SK-N-SH treated with all-trans-retinoic acid at 6 μM for 48 hours (cell line): ENCODE results near the gene NBEA.

ENCODE experiments used
- ATAC-seq: fragments of 200-7000 bp; cut with Tn5 transposase; 3 replicates; pipeline ENCODE4 v1.9.1; 2020; ENCODE audit warnings: mild to moderate bottlenecking, moderate library complexity
- ARNTL ChIP-seq: fragments of 450-650 bp; formaldehyde crosslinking; IDR thresholded peaks from 2 replicates; pipeline ENCODE4 v1.5.0; 2020; ENCODE audit warnings: low read depth, mild to moderate bottlenecking, moderate library complexity, borderline replicate concordance
- BACH2 ChIP-seq: fragments of 250-450 bp; sonication (Bioruptor Pico); IDR thresholded peaks from 2 replicates; pipeline ENCODE4 v1.9.0; 2021; ENCODE audit warnings: mild to moderate bottlenecking, borderline replicate concordance
- CREB5 ChIP-seq: fragments of 250-450 bp; sonication (Bioruptor Pico); IDR thresholded peaks from 2 replicates; pipeline ENCODE4 v1.5.1; 2020; ENCODE audit warnings: low read depth, mild to moderate bottlenecking, moderate library complexity
- CSDC2 ChIP-seq: fragments of 250-450 bp; sonication (Bioruptor Pico); IDR thresholded peaks from 2 replicates; pipeline ENCODE4 v1.5.0; 2020; ENCODE audit warnings: mild to moderate bottlenecking, moderate library complexity
- CSRNP3 ChIP-seq: fragments of 250-450 bp; sonication (Bioruptor Pico); IDR thresholded peaks from 2 replicates; pipeline ENCODE4 v1.5.1; 2021; ENCODE audit warnings: mild to moderate bottlenecking, moderate library complexity
- ESRRG ChIP-seq: fragments of 250-450 bp; sonication (Bioruptor Pico); IDR thresholded peaks from 2 replicates; pipeline ENCODE4 v1.6.1; 2021; ENCODE audit warnings: mild to moderate bottlenecking
- GLIS3 ChIP-seq: fragments of 250-450 bp; sonication (Bioruptor Pico); IDR thresholded peaks from 2 replicates; pipeline ENCODE4 v1.5.0; 2020; ENCODE audit warnings: mild to moderate bottlenecking, moderate library complexity
- ISL1 ChIP-seq: fragments of 250-450 bp; sonication (Bioruptor Pico); IDR thresholded peaks from 2 replicates; pipeline ENCODE4 v2.1.2; 2022; ENCODE audit warnings: mild to moderate bottlenecking, moderate library complexity
- OSR1 ChIP-seq: fragments of 250-450 bp; sonication (Bioruptor Pico); IDR thresholded peaks from 2 replicates; pipeline ENCODE4 v1.8.0; 2022; ENCODE audit warnings: moderate library complexity, mild to moderate bottlenecking, inconsistent platforms
- PATZ1 ChIP-seq: fragments of 250-450 bp; sonication (Bioruptor Pico); IDR thresholded peaks from 2 replicates; pipeline ENCODE4 v1.8.0; 2020; ENCODE audit warnings: mild to moderate bottlenecking, moderate library complexity, borderline replicate concordance
- PPARA ChIP-seq: fragments of 250-450 bp; sonication (Bioruptor Pico); IDR thresholded peaks from 2 replicates; pipeline ENCODE4 v1.5.0; 2020; ENCODE audit warnings: mild to moderate bottlenecking, borderline replicate concordance
- RARB ChIP-seq: fragments of 250-450 bp; sonication (Bioruptor Pico); IDR thresholded peaks from 2 replicates; pipeline ENCODE4 v1.8.0; 2021; ENCODE audit warnings: mild to moderate bottlenecking, moderate library complexity
- SNAI2 ChIP-seq: fragments of 250-450 bp; sonication (Bioruptor Pico); IDR thresholded peaks from 2 replicates; pipeline ENCODE4 v1.5.0; 2020; ENCODE audit warnings: mild to moderate bottlenecking, moderate library complexity
- TCF4 ChIP-seq: fragments of 250-450 bp; sonication (Bioruptor Pico); IDR thresholded peaks from 2 replicates; pipeline ENCODE4 v1.8.0; 2021; ENCODE audit warnings: mild to moderate bottlenecking, moderate library complexity, borderline replicate concordance
- TOX ChIP-seq: fragments of 250-450 bp; sonication (Bioruptor Pico); IDR thresholded peaks from 2 replicates; pipeline ENCODE4 v1.8.0; 2021; ENCODE audit warnings: mild to moderate bottlenecking, moderate library complexity, borderline replicate concordance
- TSHZ2 ChIP-seq: fragments of 250-450 bp; sonication (Bioruptor Pico); IDR thresholded peaks from 2 replicates; pipeline ENCODE4 v1.5.0; 2020; ENCODE audit warnings: mild to moderate bottlenecking, moderate library complexity
- ZC3H10 ChIP-seq: fragments of 250-450 bp; sonication (Bioruptor Pico); IDR thresholded peaks from 2 replicates; pipeline ENCODE4 v1.5.1; 2021; ENCODE audit warnings: mild to moderate bottlenecking, moderate library complexity
- ZFP3 ChIP-seq: fragments of 250-450 bp; sonication (Bioruptor Pico); IDR thresholded peaks from 2 replicates; pipeline ENCODE4 v1.5.0; 2020; ENCODE audit warnings: mild to moderate bottlenecking, moderate library complexity
- ZFP30 ChIP-seq: fragments of 450-650 bp; formaldehyde crosslinking; IDR thresholded peaks from 2 replicates; pipeline ENCODE4 v1.5.0; 2022; ENCODE audit warnings: mild to moderate bottlenecking, moderate library complexity
- ZNF565 ChIP-seq: fragments of 450-650 bp; formaldehyde crosslinking; conservative IDR thresholded peaks from 2 replicates; pipeline ENCODE4 v1.5.0; 2020; ENCODE audit warnings: low read depth, mild to moderate bottlenecking, moderate library complexity
- ZNF70 ChIP-seq: fragments of 450-650 bp; formaldehyde crosslinking; IDR thresholded peaks from 2 replicates; pipeline ENCODE4 v1.5.0; 2020; ENCODE audit warnings: mild to moderate bottlenecking, moderate library complexity
- ZNF8 ChIP-seq: fragments of 450-650 bp; formaldehyde crosslinking; IDR thresholded peaks from 2 replicates; pipeline ENCODE4 v1.5.0; 2020; ENCODE audit warnings: mild to moderate bottlenecking, moderate library complexity
- TF ChIP-seq, protein P1 (sequence below): fragments of 250-450 bp; sonication (Bioruptor Pico); IDR thresholded peaks from 2 replicates; pipeline ENCODE4 v1.8.0; 2021; ENCODE audit warnings: low read depth, mild to moderate bottlenecking, moderate library complexity, borderline replicate concordance

The NBEA gene

GRCh38 chr13:35649162-35649561, 707.1 kb downstream of the NBEA start:
- ATAC-seq = no peak
- no peak for TF ChIP-seq ESRRG (CRISPR knock-in tag)
- TF ChIP-seq, all 23 proteins: peak for 0

DNA sequence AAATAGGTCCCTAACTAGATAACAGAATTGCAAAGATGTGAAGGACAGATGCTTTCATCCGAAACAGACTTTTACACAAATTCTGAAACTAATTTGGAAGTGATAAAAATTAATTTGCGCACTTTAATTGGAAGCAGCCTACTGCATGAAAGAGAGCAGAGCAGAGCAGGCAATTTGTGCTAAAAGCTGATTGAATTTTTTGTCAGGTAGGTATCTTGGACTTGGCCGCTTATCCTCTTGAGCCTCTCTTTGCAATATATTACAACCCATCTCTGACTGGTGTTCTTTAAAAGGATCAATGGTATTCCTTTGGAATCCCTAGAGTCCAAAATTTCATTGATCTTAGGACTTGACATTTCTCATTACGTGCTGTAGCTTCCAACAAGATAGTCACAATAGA, 717.7 kb downstream of the NBEA start:
- TF ChIP-seq ZNF8 (no peak), ARNTL (CRISPR knock-in tag) (no peak), CSDC2 (CRISPR knock-in tag) (no peak), TCF4 (CRISPR knock-in tag) (no peak), PATZ1 (CRISPR knock-in tag) (no peak), ISL1 (CRISPR knock-in tag) (no peak), SNAI2 (no peak), ZNF565 (CRISPR knock-in tag) (no peak), GLIS3 (CRISPR knock-in tag) (no peak), ZFP30 (CRISPR knock-in tag) (no peak), BACH2 (no peak), TSHZ2 (CRISPR knock-in tag) (no peak), ESRRG (CRISPR knock-in tag) (no peak), CREB5 (no peak), ZC3H10 (no peak), ZFP3 (CRISPR knock-in tag) (no peak), OSR1 (no peak), RARB (no peak)
- TF ChIP-seq, protein P1, sequence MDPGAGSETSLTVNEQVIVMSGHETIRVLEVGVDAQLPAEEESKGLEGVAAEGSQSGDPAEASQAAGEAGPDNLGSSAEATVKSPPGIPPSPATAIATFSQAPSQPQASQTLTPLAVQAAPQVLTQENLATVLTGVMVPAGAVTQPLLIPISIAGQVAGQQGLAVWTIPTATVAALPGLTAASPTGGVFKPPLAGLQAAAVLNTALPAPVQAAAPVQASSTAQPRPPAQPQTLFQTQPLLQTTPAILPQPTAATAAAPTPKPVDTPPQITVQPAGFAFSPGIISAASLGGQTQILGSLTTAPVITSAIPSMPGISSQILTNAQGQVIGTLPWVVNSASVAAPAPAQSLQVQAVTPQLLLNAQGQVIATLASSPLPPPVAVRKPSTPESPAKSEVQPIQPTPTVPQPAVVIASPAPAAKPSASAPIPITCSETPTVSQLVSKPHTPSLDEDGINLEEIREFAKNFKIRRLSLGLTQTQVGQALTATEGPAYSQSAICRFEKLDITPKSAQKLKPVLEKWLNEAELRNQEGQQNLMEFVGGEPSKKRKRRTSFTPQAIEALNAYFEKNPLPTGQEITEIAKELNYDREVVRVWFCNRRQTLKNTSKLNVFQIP (CRISPR knock-in tag) = no peak
- TF ChIP-seq, all 23 proteins: peak for 0

GRCh38 chr13:35664747-35665146, 722.7 kb downstream of the NBEA start:
- TF ChIP-seq ARNTL (CRISPR knock-in tag) (no peak), ISL1 (CRISPR knock-in tag) (no peak), TCF4 (CRISPR knock-in tag) (no peak), ZNF70 (CRISPR knock-in tag) (no peak), ZFP3 (CRISPR knock-in tag) (no peak), ESRRG (CRISPR knock-in tag) (no peak), PPARA (CRISPR knock-in tag) (no peak), CSDC2 (CRISPR knock-in tag) (no peak), CSRNP3 (no peak), OSR1 (no peak), ZNF8 (no peak), CREB5 (no peak), ZNF565 (CRISPR knock-in tag) (no peak), ZC3H10 (no peak), SNAI2 (no peak), TOX (CRISPR knock-in tag) (no peak), ZFP30 (CRISPR knock-in tag) (no peak), PATZ1 (CRISPR knock-in tag) (no peak)
- TF ChIP-seq, protein P1 (CRISPR knock-in tag) = no peak
- ATAC-seq = no peak

More for the DNA sequence above, 717.7 kb downstream of the NBEA start:
- ATAC-seq = no peak
